GM18909 (cell line): Measurements from ENCODE around the gene CDC14B.
"Not testable (repeated sequence)": the region's sequence is repeated elsewhere in the genome, so short reads cannot be mapped to it uniquely, and the experiment has no call there.

ENCODE experiments used
- ATAC-seq: cut with Tn5 transposase; IDR thresholded peaks from one replicate; pipeline ENCODE4 v1.9.1; 2021; ENCODE audit warnings: mild to moderate bottlenecking; ENCODE audit not compliant: unreplicated experiment, poor library complexity

The CDC14B gene

GRCh38 chr9:96554801-96555566 is 64.7 kb downstream of the CDC14B start:
- no peak for ATAC-seq

- no peak for ATAC-seq
These were observed 65.3 kb downstream of the CDC14B start for GRCh38 chr9:96554326-96554725.

DNA sequence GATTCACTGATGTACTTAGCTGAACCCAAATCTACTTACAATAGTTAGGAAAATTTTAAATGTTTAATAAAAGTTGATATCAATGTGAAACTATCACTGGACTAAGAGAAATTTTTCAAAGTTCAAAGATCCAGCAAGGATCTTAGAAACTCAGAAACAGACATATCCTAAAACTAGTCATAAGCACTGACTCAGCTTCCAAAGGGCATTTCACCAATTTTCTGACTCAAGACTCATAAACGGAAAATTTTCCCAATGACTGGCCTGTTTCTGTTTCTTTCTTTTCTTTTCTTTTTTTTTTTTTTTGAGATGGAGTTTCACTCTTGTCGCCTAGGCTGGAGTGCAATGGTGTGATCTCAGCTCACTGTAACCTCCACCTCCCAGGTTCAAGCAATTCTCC is 66.6 kb downstream of the CDC14B start:
- no peak for ATAC-seq

DNA sequence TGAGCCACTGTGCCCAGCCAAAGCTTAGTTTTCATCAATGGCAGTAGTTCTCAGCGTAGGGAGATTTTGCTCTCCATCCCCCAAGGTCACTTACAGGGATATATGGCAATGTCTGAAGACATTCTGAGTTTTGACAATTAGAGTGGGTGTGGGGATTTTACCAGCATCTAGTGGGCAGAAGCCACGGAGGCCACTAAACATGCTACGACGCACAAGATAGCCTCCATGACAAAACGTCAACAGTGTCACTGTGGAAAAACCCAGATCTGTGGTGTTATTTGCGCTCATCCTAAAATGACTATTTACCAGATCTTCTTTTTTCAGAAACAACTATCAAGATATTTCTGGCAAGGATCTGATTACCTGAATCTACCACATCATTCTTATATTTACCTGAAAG is 68.2 kb downstream of the CDC14B start:
- ATAC-seq = no peak

DNA sequence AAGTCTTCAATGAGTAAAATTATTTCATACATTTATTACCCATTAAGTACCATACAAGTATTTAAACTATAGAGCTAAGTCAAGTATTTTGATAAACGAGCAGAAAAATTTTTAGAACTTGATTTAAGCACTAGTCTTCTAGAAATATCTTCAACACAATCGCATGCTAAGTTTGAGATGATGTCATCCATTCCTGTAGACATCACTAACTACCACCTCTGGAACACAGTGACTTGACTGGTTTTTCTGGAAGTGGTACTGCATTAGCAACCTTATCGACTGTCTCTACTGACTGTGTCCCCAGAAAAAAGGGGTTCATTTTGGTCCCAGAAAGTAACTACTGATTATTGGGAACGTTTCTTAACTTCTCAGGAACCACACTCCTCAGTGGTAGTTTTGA is 69.0 kb downstream of the CDC14B start:
- no peak for ATAC-seq

DNA sequence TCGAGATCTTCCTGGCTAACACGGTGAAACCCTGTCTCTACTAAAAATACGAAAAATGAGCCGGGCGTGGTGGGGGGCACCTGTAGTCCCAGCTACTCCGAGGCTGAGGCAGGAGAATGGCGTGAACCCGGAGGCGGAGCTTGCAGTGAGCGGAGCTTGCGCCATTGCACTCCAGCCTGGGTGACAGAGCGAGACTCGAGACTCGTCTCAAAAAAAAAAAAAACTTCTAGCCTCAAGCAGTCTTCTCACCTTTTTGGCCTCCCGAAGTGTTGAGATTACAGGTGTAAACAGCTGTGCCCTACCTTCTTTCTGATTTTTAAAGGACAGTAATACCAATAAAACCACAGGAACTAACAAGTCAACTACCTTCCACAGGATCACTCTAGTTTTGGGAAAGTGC is 76.5 kb downstream of the CDC14B start:
- not testable (repeated sequence) for ATAC-seq

DNA sequence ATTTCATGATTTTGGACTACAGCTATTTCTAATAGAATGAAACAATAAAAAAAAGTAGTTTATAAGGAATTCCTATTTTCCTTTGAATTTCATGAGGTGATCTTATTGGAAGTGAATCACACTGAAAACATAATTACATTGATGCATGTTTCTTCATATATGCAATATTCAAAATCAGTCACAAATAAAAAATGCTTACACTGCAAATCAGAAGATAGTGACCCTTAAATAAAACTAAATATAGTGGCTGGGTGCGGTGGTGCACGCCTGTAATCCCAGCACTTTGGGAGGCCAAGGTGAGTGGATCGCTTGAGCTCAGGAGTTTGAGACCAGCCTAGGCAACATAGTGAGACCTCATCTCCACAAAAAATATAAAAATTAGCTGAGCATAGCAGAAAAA is 79.5 kb downstream of the CDC14B start:
- no peak for ATAC-seq

DNA sequence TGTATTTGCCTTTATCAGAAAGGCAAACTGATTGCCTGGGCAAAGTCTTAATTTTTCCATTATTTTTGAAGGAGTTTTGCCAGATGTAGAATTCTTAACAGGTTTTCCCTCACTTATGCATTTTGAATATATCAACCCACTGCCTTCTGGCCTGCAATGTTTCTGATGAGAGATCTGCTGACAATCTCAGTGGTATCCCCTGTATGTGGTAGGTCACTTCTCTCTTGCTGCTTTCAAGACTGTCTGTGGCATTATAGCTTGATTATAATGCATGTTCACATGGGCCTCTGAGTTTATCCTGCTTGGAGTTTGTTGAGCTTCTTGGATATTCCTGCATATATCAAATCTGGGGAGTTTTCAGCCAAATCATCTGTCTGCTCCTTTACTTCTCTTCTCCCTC is 87.5 kb downstream of the CDC14B start:
- ATAC-seq = no peak

DNA sequence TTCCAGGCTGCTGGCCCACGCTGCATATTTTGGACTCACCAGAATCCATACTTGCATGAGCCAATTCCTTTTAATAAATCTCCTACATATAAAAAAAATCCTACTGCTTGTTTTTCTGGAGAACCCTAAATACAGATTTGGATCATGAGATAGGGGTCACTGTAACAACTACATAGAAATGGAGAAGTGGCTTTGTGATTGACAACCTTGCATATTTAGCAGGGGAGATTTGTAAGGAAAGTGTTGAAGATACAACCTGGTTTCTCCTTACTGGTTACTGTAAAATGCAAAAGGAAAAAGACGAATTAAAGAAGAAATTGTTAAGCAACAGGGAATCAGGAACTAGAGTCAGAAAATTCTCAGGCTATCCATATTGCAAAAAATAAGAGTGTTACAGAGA is 94.9 kb downstream of the CDC14B start:
- no peak for ATAC-seq

DNA sequence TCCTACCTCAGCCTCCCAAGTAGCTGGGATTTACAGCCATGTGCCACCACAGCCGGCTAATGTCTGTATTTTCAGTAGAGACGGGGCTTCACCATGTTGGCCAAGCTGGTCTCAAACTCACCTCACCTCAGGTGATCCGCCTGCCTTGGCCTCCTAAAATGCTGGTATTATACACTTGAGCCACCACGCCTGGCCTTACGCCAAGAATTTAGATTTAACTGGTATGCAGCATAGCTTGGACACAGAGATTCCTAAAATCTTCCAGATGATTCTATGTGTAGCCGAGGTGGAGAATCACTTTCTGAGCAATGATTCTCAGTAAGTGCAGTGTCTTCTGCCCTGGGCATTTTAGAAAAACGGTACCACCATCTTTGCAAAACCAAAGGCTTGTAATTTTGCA is 95.6 kb downstream of the CDC14B start:
- ATAC-seq = no peak

DNA sequence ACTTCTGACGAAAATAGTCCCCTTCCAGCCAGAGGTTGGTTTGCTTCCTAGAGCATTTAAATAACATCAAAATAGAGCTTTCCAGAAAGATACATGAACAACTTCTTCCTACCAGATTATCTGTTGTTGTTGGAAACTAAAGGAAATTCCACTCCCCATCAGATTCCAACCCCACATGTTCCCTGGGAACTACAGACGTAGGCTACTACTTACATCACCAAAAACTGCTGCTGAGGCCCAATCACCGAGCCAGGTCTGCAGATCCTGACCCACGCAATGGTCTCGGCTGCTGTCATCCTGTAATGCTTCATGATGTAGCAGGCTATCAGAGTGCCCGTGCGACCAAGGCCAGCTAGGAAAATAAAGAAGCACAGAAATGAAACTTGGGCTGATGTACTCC is 96.3 kb downstream of the CDC14B start:
- no peak for ATAC-seq

DNA sequence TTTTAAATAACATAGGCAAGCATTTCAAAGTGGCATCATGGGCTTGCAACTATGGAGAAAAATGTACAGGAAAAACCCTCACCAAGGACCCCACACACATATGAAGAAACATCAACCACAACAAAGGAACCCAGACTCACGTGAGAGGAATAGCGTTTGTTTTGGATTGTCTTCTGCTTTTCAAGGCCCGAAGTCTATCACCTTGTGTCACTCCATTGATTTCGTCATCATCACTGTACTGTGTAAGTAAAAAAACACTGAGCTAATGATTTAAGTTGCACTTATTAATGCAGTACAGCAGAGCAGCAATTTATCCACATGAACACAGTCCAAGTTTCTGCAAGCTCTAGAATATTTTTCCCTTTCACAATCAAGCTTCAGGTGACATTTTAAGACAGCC is 97.3 kb downstream of the CDC14B start:
- ATAC-seq = no peak

DNA sequence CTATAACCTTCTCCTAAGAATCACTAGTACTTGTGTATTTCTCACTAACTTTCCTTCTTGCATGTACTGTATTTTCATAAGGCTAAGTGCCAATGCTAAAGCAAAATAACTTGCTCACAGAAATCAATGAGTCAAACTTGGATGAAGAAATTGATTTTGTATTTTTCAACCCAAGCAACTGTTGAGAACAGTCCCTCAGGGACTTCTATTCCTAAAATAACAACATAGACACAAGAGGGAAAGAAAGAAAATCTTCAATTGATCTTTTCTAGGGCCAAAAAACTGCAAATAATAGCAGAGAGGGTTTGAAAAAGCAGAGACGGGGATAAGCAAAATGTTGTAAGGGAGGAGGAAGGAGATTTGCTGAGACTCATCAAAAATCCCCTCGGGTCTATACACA is 99.9 kb downstream of the CDC14B start:
- ATAC-seq = no peak

- no peak for ATAC-seq
These were observed 100.5 kb downstream of the CDC14B start for GRCh38 chr9:96519095-96519494.

- ATAC-seq = no peak
These were observed 103.8 kb downstream of the CDC14B start for GRCh38 chr9:96515621-96516470.

DNA sequence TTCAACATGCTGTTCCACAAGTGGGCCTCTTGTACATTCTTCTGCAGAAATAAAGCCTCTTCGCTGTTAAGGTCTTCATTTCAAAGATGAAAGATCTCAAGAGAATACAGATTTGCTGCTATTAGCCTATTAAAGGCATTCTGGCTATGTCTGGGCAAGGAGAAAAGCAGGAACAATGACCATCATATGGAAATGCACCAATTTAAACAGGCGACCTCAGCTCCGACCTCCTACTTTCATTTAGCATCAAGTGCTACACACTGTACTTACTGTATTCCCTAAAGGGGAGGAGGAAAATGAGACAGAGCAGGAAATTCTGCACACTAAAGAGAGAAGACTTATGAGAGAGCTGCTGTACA is 104.9 kb downstream of the CDC14B start:
- ATAC-seq = no peak

DNA sequence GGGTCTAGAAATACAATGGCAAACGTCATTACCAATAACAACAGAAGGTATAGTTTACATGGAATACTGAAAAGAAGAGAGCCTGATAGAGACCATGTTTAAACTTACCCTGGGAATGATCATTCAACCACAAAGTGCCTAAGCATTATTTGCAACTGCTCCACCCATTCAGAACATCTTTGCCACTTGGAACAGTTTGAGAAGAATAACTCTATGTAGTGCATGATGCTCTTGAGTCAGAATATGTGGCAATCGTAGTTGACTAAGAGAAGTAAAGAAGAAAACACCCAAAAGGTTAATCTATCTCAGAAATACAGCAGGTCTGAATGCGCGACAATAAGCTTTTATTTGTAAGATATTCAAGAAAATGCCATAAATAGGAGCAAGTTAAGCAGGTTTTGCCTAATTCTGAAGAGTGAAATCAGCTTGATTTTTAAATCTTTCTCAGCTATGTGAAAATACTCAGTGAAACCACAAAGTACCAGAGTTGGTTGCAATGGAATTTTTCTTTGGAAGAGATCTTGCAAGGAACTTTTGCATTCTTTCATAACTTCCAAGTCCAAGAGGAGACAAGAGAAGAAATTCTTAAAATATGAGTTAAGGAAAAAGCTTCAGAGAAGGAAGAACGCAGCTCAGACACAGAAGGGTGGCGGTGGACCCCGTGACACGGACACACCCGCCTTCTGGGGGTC is 105.4 kb downstream of the CDC14B start:
- ATAC-seq = no peak

GRCh38 chr9:96513622-96514021 is 106.0 kb downstream of the CDC14B start:
- ATAC-seq = no peak

DNA sequence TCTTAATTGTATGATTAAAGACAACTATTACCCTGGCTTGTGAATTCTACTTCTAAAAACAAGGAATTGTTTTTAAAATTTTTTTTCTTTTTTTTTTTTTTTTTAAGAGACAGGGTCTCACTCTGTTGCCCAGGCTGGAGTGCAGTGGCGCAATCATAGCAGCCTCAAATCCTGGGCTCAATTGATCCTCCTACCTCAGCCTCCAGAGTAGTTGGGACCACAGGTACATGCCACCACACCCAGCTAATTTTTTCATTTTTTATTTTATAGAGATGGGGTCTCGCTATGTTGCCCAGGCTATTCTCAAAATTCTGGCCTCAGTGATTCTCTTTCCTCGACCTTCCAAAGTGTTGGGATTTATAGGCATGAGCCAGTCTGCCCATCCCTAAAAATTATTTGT is 107.4 kb downstream of the CDC14B start:
- ATAC-seq = no peak

DNA sequence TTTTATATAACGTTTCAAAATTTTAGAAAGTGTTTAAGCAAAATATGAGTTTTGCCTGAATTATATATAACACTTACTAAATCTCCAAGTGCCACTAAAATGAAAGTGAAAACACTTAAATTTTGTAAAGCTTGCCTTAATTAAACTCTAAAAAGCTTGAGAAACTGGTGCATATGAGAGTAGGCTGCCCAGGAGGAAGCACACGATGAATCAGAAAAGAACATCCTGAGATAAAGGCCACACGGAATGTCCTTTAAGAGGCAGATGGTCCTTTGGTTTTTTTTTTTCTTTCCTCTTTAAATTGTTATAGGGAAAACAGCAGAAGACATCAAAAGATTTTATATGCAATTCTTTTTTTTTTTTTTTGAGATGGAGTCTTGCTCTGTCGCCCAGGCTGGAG is 109.4 kb downstream of the CDC14B start:
- no peak for ATAC-seq

GRCh38 chr9:96509848-96510247 is 109.8 kb downstream of the CDC14B start:
- no peak for ATAC-seq
